Right kidney (tissue), 1 donor: Measurements from ENCODE around the gene KRTAP10-8.
"Not testable (repeated sequence)": the region's sequence is repeated elsewhere in the genome, so short reads cannot be mapped to it uniquely, and the experiment has no call there.

Experiments
- DNase-seq: peaks from one replicate; pipeline ENCODE4 v3.0.0-alpha.2; 2016

The KRTAP10-8 gene

GRCh38 chr21:44599264-44600029 is 12.4 kb upstream of the KRTAP10-8 start:
- DNase-seq: no peak

GRCh38 chr21:44600118-44600978 is 11.5 kb upstream of the KRTAP10-8 start, which contains the start of gene KRTAP10-7:
Gene KRTAP10-7, plus strand, starts transcription at chr21:44600597. Its CDS starts 25 bp downstream, at chr21:44600622.
- DNase-seq: not testable (repeated sequence)

- DNase-seq: not testable (repeated sequence)
Measured at GRCh38 chr21:44601091-44601490, 10.8 kb upstream of the KRTAP10-8 start.

- DNase-seq: no peak
Measured at GRCh38 chr21:44601596-44602462, 10.1 kb upstream of the KRTAP10-8 start.

- DNase-seq: no peak
Measured at GRCh38 chr21:44602463-44602850, 9.4 kb upstream of the KRTAP10-8 start.

GRCh38 chr21:44603109-44603875 is 8.6 kb upstream of the KRTAP10-8 start:
- no peak for DNase-seq

- no peak for DNase-seq
Measured at GRCh38 chr21:44603911-44604310, 8.0 kb upstream of the KRTAP10-8 start.

GRCh38 chr21:44606495-44606894 is 5.4 kb upstream of the KRTAP10-8 start:
- no peak for DNase-seq

GRCh38 chr21:44609193-44609592 is 2.7 kb upstream of the KRTAP10-8 start:
- no peak for DNase-seq

- not testable (repeated sequence) for DNase-seq
Measured at GRCh38 chr21:44610157-44610843, 1.6 kb upstream of the KRTAP10-8 start.

- DNase-seq: no peak
Measured at GRCh38 chr21:44611551-44611950, 328 bp upstream of the KRTAP10-8 start.

- no peak for DNase-seq
Measured at GRCh38 chr21:44612669-44613229, 870 bp downstream of the KRTAP10-8 start.

- no peak for DNase-seq
Measured at GRCh38 chr21:44613386-44614155, 1.7 kb downstream of the KRTAP10-8 start.

GRCh38 chr21:44614161-44614631 is 2.3 kb downstream of the KRTAP10-8 start:
- no peak for DNase-seq

GRCh38 chr21:44614961-44615391 is 3.1 kb downstream of the KRTAP10-8 start:
- DNase-seq: no peak

- DNase-seq: no peak
Measured at GRCh38 chr21:44615466-44615865, 3.6 kb downstream of the KRTAP10-8 start.

- no peak for DNase-seq
Measured at GRCh38 chr21:44615911-44616590, 4.2 kb downstream of the KRTAP10-8 start.

- DNase-seq: no peak
Measured at GRCh38 chr21:44616591-44616926, 4.7 kb downstream of the KRTAP10-8 start.

GRCh38 chr21:44617071-44617501 is 5.2 kb downstream of the KRTAP10-8 start:
- no peak for DNase-seq
